HUDEP-2 (cell line): ENCODE data around the gene MICU1.
A peak's percentile ranks its signal among the peaks of the same experiment; 100 is the strongest.
"Not testable (repeated sequence)": the region's sequence is repeated elsewhere in the genome, so short reads cannot be mapped to it uniquely, and the experiment has no call there.

Source experiments
- DNase-seq, 76 experiments: peaks; one replicate each; lab custom pipeline; 2025; ENCODE audit not compliant: unreplicated experiment in 76 of 76; lab: John Stamatoyannopoulos, UW

MICU1 gene

GRCh38 chr10:72355214-72355555, 270.7 kb downstream of the MICU1 start:
- DNase-seq: no peak

- DNase-seq: peak in 75 of 76 experiments; percentile 16 to 98 (median 85)
These were observed 271.3 kb downstream of the MICU1 start, which contains the start of gene DNAJB12 for GRCh38 chr10:72354356-72355213. Gene DNAJB12, minus strand, starts transcription at chr10:72354919. Its CDS starts 22 bp downstream, at chr10:72354897.

- DNase-seq: peak in 1 of 76 experiments; percentile 18
These were observed 271.9 kb downstream of the MICU1 start for GRCh38 chr10:72353965-72354355.

GRCh38 chr10:72353028-72353964, 272.6 kb downstream of the MICU1 start:
- DNase-seq: peak in 3 of 76 experiments; percentile 7 to 22 (median 19)

- no peak for DNase-seq
These were observed 274.4 kb downstream of the MICU1 start for GRCh38 chr10:72351479-72351878.

- peak in 5 of 76 experiments; percentile 1 to 22 (median 11) for DNase-seq
These were observed 276.4 kb downstream of the MICU1 start for GRCh38 chr10:72349438-72349837.

- no peak for DNase-seq
These were observed 277.6 kb downstream of the MICU1 start for GRCh38 chr10:72348282-72348681.

- not testable (repeated sequence) for DNase-seq
These were observed 279.8 kb downstream of the MICU1 start for GRCh38 chr10:72346117-72346516.

GRCh38 chr10:72344932-72345331, 280.9 kb downstream of the MICU1 start:
- DNase-seq: no peak

- DNase-seq: no peak
These were observed 283.0 kb downstream of the MICU1 start for GRCh38 chr10:72342911-72343310.

- peak in 63 of 76 experiments; percentile 13 to 84 (median 62) for DNase-seq
These were observed 285.2 kb downstream of the MICU1 start for GRCh38 chr10:72340510-72341261.

- DNase-seq: no peak
These were observed 287.7 kb downstream of the MICU1 start for GRCh38 chr10:72338180-72338579.

GRCh38 chr10:72337722-72338121, 288.2 kb downstream of the MICU1 start:
- DNase-seq: no peak

- peak in 49 of 76 experiments; percentile 5 to 73 (median 43) for DNase-seq
These were observed 288.7 kb downstream of the MICU1 start for GRCh38 chr10:72337039-72337629.

- DNase-seq: no peak
These were observed 289.4 kb downstream of the MICU1 start for GRCh38 chr10:72336259-72337038.

- peak in 2 of 76 experiments; percentile 38 to 39 for DNase-seq
These were observed 290.3 kb downstream of the MICU1 start for GRCh38 chr10:72335394-72336258.

GRCh38 chr10:72334825-72335393, 291.0 kb downstream of the MICU1 start:
- DNase-seq: peak in 2 of 76 experiments; percentile 21 to 35
